HepG2 (cell line): ENCODE measurements around the gene CACNA1I. TPM values are rescaled to one million over a fixed set of nuclear protein-coding genes. Genes with fewer than 3 reads are reported as not detected.
A peak's percentile ranks its signal among the peaks of the same experiment; 100 is the strongest.

Experiments
- CTCF ChIP-seq: sonication (generic); formaldehyde crosslinking; IDR thresholded peaks from 2 replicates; pipeline ENCODE4 v1.5.0; 2020; ENCODE audit warnings: mild to moderate bottlenecking, missing genetic modification reagents, moderate library complexity
- FOSL2 ChIP-seq: sonication (generic); formaldehyde crosslinking; IDR thresholded peaks from 2 replicates; pipeline ENCODE4 v1.4.0; 2020; ENCODE audit warnings: missing genetic modification reagents
- PCBP1 ChIP-seq: fragments of 200-400 bp; formaldehyde crosslinking; IDR thresholded peaks from 2 replicates; pipeline ENCODE4 v1.6.1; 2017; ENCODE audit warnings: mild to moderate bottlenecking, low read depth, low read length, borderline replicate concordance
- SNAPC4 ChIP-seq: sonication (generic); formaldehyde crosslinking; IDR thresholded peaks from 2 replicates; pipeline ENCODE4 v1.4.0; 2020; ENCODE audit warnings: mild to moderate bottlenecking, missing genetic modification reagents
- ZNF414 ChIP-seq: sonication (generic); formaldehyde crosslinking; IDR thresholded peaks from 2 replicates; pipeline ENCODE4 v1.5.0; 2020; ENCODE audit warnings: missing genetic modification reagents
- ZNF549 ChIP-seq: sonication (generic); formaldehyde crosslinking; IDR thresholded peaks from 2 replicates; pipeline ENCODE4 v1.5.0; 2020; ENCODE audit warnings: missing genetic modification reagents
- polyA plus RNA-seq, 8 experiments: library from polyadenylated mRNA; depleted of rRNA in 3 of 8; stranded (reverse) in 7 of 8; unstranded in 1 of 8; fragments of >200 nt; fragmentation: Illumina TruSeq in 4 of 8; extraction: Trizol in 4 of 8; gene quantifications; 2 replicates each; pipeline versions ENCODE4 v1.2.1 to v1.2.3, GENCODE V29; 2011 to 2016; ENCODE audit warnings: low read depth in 4 of 8, missing spikeins in 1 of 8, mixed read lengths in 1 of 8; ENCODE audit not compliant: insufficient read depth in 1 of 8
- total RNA-seq, 5 experiments: library from RNA; depleted of rRNA; stranded (reverse); fragments of >200 nt; fragmentation: Illumina TruSeq; extraction: Trizol; gene quantifications; 2 replicates each; pipeline ENCODE4 v1.2.3, GENCODE V29; 2016; ENCODE audit warnings: low read depth in 1 of 5

CACNA1I gene
- total and polyA plus RNA-seq, 2 of the 13 experiments (the other 11 are each of a cell fraction or from before 2014, with no cell fraction given) = not detected

- TF ChIP-seq CTCF (CRISPR knock-in tag) = peak; percentile 65
- no peak for TF ChIP-seq ZNF414 (CRISPR knock-in tag)
- TF ChIP-seq ZNF549 (CRISPR knock-in tag) = no peak
- TF ChIP-seq FOSL2 (CRISPR knock-in tag) = no peak
- 0 out of 2 replicates have a peak, but pooled peaks have one; percentile 66 for TF ChIP-seq PCBP1
- no peak for TF ChIP-seq SNAPC4 (CRISPR knock-in tag)
These were observed 11.0 kb upstream of the CACNA1I start (continued) for GRCh38 chr22:39559456-39560105.
